ENCODE data around the gene DOK3. TPM values are rescaled to one million over a fixed set of nuclear protein-coding genes. Genes with fewer than 3 reads are reported as not detected.
A peak's percentile ranks its signal among the peaks of the same experiment; 100 is the strongest.

DOK3 gene
- total RNA-seq, 1 experiment from 2014 or later, result 16.4 TPM

- Histone ChIP-seq H4K91ac (ENCODE audit: insufficient read length, low read depth, low read length) (no peak overlapping the region), H3K9ac (ENCODE audit: extremely low read depth, insufficient read length, low read length) (no peak overlapping the region), H2AFZ (ENCODE audit: low read length) (no peak overlapping the region), H3K14ac (ENCODE audit: insufficient read depth, low read length) (no peak overlapping the region), H2AK5ac (ENCODE audit: insufficient read length, low read length) (no peak overlapping the region), H2BK5ac (ENCODE audit: insufficient read length, low read length) (no peak overlapping the region), H3K56ac (ENCODE audit: insufficient read length, low read depth, low read length) (no peak overlapping the region), H4K5ac (ENCODE audit: insufficient read length, low read depth, low read length) (no peak overlapping the region), H4K20me1 (ENCODE audit: control insufficient read depth, insufficient read depth, insufficient read length) (no peaks in the 10 kb centered on the region), H4K8ac (replicated peaks; ENCODE audit: insufficient read length, low read depth, low read length) (no peak overlapping the region), H3K4me1 (ENCODE audit: insufficient read depth, low read length) (peaks cover under 1% of the 10 kb centered on the region; the same call in 1 of the 2 replicates), H3K9me3 (ENCODE audit: control insufficient read depth, low read depth, low read length) (no peaks in the 10 kb centered on the region), H3K79me1 (ENCODE audit: insufficient read depth, low read depth, low read length, poor library complexity, severe bottlenecking) (peaks cover 8% of the 10 kb centered on the region), H3K27ac (ENCODE audit: insufficient read length, low read depth, low read length) (no peak overlapping the region), H3K4ac (ENCODE audit: low read depth, low read length) (no peak overlapping the region), H2BK120ac (ENCODE audit: low read depth, low read length, poor library complexity, severe bottlenecking) (no peak overlapping the region), H2BK20ac (ENCODE audit: low read depth, low read length, poor library complexity, severe bottlenecking) (no peak overlapping the region), H2BK15ac (ENCODE audit: low read depth, low read length) (no peak overlapping the region), H3K79me2 (ENCODE audit: insufficient read depth, low read length) (peaks cover 8% of the 10 kb centered on the region; the same call in 1 of the 2 replicates), H2BK12ac (ENCODE audit: insufficient read length, low read depth, low read length) (no peak overlapping the region), H3K23ac (ENCODE audit: insufficient read length, low read depth, low read length) (no peak overlapping the region), H3K27me3 (ENCODE audit: insufficient read depth, low read length) (no peaks in the 10 kb centered on the region), H3K4me2 (ENCODE audit: insufficient read depth, insufficient read length, low read length) (no peak overlapping the region), H3K23me2 (ENCODE audit: insufficient read length, low read depth, low read length, poor library complexity, severe bottlenecking) (no peaks in the 10 kb centered on the region), H3T11ph (ENCODE audit: low read length) (no peak overlapping the region), H3K18ac (ENCODE audit: insufficient read length, low read depth, low read length) (no peak overlapping the region)
- no peak overlapping the region for H3K4me3 Mint-ChIP-seq
- DNase-seq, result no peak
- H3K27me3 Mint-ChIP-seq (ENCODE audit: low read depth), result no peaks in the 10 kb centered on the region
- WGBS (ENCODE audit: extremely low coverage, insufficient read length, low lambda C conversion rate), result no CpG with 5 or more reads among the region's 3 CpGs
- H3K36me3 Mint-ChIP-seq (ENCODE audit: insufficient read depth in 1 of 3, low read depth in 3 of 3), result peaks cover 9 to 27% (median 21%) of the 10 kb centered on the region in 3 experiments
- H3K4me1 Mint-ChIP-seq, result peaks cover 9 to 10% of the 10 kb centered on the region in 2 experiments
- H3K27ac Mint-ChIP-seq, result peak overlapping the region in 1 of 3 experiments; percentile 36; a peak in 1 of 7 replicates
- H3K9me3 Mint-ChIP-seq, result no peaks in the 10 kb centered on the region
- TF ChIP-seq CTCF (conservative IDR thresholded peaks at IDR 0.05), result no peak
Measured at GRCh38 chr5:177547736-177548135, 38.1 kb upstream of the DOK3 start.
